Tibial nerve (tissue), 4 donors: ENCODE measurements around the gene SYCP2L.

Experiments used
- EP300 ChIP-seq, 2 donors: sonication (generic); formaldehyde crosslinking; IDR thresholded peaks; one replicate each; pipeline ENCODE4 v1.6.1; 2017; ENCODE audit warnings: antibody characterized with exemption in 2 of 2, mild to moderate bottlenecking in 1 of 2
- TF ChIP-seq, protein P1 (sequence below), 5 experiments: fragments of 200-600 bp in 3 of 5; fragments of 450-650 bp in 2 of 5; sonication (generic) in 3 of 5; IDR thresholded peaks; one replicate each; pipeline ENCODE4 v1.5.1; 2016 to 2019; ENCODE audit warnings: antibody characterized with exemption in 5 of 5, mild to moderate bottlenecking in 3 of 5, moderate library complexity in 2 of 5

GRCh38 chr6:10838794-10839333 lies 48.0 kb upstream of the SYCP2L start:
- TF ChIP-seq, protein P1, sequence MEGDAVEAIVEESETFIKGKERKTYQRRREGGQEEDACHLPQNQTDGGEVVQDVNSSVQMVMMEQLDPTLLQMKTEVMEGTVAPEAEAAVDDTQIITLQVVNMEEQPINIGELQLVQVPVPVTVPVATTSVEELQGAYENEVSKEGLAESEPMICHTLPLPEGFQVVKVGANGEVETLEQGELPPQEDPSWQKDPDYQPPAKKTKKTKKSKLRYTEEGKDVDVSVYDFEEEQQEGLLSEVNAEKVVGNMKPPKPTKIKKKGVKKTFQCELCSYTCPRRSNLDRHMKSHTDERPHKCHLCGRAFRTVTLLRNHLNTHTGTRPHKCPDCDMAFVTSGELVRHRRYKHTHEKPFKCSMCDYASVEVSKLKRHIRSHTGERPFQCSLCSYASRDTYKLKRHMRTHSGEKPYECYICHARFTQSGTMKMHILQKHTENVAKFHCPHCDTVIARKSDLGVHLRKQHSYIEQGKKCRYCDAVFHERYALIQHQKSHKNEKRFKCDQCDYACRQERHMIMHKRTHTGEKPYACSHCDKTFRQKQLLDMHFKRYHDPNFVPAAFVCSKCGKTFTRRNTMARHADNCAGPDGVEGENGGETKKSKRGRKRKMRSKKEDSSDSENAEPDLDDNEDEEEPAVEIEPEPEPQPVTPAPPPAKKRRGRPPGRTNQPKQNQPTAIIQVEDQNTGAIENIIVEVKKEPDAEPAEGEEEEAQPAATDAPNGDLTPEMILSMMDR (IDR thresholded peaks at IDR 0.05), result no peak
- TF ChIP-seq EP300 (IDR thresholded peaks at IDR 0.05), result no peak
